HG02798 (cell line): ENCODE results near the gene PRDM2.
"Not testable (repeated sequence)": the region's sequence is repeated elsewhere in the genome, so short reads cannot be mapped to it uniquely, and the experiment has no call there.

Experiments used
- ATAC-seq: cut with Tn5 transposase; IDR thresholded peaks from one replicate; pipeline ENCODE4 v1.9.1; 2021; ENCODE audit warnings: mild to moderate bottlenecking; ENCODE audit not compliant: unreplicated experiment, poor library complexity

The PRDM2 gene

GRCh38 chr1:13699936-13700520 is at the start of gene PRDM2:
TSS of gene PRDM2 (plus strand) at chr1:13700188. CDS start at chr1:13715606, 15,418 bp downstream.
- ATAC-seq: peak; percentile 55

DNA sequence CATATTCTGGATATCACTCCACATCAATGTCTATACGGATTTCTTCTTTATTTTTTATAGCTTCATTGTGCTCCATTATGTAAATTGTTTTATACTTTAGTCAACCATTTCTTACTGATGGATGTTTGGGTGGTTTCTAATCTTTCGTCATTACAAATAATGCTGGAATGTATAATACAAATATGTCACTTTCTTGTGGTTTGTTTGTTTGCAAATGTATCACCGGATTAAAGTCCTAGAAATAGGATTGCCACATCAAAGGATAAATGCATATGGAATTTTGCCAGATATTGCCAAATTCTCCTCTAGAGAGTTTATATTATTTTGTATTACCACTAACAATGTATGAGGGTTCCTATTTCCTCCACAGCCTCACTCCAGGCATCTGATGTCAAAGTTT is 48.7 kb upstream of the PRDM2 start:
- no peak for ATAC-seq

GRCh38 chr1:13652238-13652637 is 47.8 kb upstream of the PRDM2 start:
- ATAC-seq: no peak

DNA sequence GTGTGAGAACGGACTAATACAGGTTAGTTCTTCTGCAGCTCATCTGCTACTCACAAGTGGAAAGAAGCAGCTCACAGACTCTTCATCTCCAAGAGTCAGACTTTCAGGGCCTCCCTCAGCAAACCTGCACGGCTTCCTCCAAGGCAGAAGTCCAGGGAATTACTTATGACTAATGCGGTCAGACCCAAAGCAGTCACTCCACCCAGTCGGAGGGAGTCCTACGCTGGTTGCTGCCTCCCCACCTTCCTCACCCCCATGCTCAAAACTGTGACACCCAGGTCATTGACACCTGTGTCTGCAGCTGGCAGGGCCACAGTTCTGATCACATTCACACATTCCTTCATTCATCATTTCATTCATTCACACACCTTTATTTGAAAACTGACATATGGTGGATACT is 38.4 kb upstream of the PRDM2 start:
- no peak for ATAC-seq

DNA sequence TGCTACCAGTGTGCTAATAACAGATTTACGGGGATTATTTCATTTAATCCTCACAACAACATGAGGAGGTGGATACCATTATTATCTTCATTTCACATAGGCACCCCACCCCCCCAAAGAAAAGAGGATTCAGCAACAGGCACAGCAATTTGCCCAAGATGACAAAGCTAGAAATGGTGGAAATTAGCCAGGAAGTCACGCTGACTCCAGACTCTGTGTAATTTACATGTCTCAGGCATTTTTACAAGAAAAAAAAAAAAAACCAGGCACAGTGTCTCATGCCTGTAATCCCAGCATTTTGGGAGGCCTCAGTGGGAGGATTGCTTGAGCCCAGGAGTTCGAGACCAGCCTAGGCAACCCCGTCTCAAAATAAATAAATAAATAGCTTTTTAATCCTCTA is 37.5 kb upstream of the PRDM2 start:
- ATAC-seq: no peak

DNA sequence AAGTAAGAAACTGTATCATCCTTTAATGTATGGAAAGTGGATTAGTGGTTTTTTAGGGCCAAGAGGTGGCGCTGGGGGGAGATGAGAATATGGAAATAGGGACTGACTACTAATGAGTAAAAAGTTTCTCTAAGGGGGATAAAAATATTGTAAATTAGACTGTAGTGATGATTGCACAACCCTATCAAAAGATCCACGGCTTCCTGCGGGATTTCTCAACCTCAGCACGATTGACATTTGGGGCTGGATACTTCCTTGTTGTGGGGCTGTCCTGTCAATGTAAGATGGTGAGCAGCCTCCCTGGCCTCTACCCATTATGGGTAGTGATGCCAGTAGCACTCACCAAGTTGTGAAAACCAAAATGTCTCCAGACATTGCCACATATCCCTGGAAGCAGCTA is 36.0 kb upstream of the PRDM2 start:
- ATAC-seq: no peak

DNA sequence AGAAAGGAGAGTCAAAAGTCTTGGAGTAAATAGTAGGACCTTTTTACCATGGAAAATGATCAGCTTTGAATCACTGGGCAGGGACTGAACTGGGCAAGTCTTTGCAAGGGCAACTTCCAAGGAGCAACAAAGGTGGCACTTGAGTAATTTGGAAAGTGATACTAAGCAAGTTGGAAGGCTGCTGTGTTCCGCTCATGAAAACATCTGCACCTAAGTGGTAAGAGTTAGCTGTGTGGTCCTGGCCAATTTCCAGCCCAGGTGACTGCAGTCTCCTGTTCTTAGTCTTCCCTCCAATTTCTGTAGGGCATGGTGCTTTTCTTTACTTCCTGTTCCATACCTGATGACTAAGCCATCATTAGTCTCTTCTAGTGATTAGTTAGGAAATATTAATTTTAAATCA is 35.5 kb upstream of the PRDM2 start:
- ATAC-seq: no peak

GRCh38 chr1:13666317-13666716 is 33.7 kb upstream of the PRDM2 start:
- peak; percentile 18 for ATAC-seq

DNA sequence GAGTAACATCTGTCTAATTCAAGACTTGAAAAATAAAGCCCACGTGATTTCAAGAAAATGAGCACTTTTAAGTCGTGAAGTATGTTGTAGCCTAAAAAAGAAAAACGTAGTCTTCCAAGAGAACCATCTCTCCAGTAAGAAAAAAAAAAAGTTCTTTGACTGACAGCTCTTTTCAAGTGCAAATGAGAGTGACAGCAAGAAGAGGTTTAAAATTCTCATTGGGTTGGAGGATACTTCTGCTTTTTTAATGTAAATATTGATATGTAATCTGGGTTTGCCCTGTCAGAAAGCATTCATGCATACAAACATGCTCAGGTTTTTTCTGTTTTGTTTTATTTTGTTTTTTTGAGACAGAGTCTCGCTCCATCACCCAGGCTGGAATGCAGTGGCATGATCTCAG is 32.3 kb upstream of the PRDM2 start:
- ATAC-seq: no peak

GRCh38 chr1:13674377-13674776 is 25.6 kb upstream of the PRDM2 start:
- no peak for ATAC-seq

DNA sequence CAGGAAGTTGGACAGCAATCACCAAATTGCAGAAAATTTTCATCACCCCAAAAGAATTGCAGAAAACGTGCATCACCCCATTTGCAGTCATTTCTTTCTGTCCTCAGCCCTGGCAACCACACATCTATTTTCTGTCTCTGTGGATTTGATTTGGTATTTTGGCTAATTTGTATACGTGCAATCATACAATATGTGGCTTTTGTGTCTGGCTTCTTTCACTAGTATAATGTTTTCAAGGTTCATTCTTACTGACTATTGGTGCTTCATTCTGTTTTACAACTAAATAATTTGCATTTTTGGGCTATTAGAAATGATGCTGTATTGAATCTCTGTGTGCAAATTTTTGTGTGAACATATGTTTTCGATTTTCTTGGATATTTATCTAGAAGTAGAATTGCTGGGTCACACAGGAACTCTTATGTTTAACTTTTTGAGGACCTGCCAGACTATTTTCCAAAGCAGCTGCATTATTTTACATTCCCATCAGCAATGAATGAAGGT is 24.8 kb upstream of the PRDM2 start:
- no peak for ATAC-seq

DNA sequence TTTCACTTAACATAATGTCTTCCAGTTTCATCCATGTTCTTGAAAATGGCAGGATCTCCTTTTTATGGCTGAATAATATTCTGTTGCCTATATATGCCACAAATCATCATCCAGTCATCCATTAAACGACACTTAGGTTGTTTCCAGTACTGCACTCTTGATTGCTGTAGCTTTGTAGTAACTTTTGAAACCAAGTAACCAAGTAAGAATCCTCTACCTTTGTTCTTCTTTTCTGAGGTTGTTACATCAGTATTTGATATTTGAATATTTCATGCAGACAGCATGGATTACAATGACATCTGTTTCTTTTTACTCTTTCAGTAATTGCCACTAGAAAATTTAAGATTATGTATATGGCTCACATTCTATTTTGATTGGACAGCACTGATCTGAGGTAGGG is 22.1 kb upstream of the PRDM2 start:
- ATAC-seq: no peak

DNA sequence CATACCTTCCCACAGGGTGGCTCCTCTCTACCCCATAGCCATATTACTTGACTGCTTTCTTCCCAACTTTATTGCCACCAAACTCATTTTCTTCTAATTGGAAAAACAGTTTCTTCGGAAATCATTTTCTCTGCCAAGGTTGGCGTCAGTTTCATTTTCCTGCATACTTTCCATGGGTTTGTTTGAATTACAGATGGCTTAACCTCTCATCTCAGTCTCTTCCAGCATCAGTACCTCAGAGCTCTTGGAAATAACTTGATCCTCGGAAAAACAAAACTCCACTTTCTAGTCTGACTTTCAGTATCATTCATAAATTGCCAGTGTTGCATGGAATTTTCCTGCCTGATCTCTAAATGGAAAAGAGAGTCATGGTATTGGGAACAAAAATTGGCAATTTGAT is 20.3 kb upstream of the PRDM2 start:
- ATAC-seq: no peak

- ATAC-seq: not testable (repeated sequence)
Observed at GRCh38 chr1:13680609-13681008, 19.4 kb upstream of the PRDM2 start.

DNA sequence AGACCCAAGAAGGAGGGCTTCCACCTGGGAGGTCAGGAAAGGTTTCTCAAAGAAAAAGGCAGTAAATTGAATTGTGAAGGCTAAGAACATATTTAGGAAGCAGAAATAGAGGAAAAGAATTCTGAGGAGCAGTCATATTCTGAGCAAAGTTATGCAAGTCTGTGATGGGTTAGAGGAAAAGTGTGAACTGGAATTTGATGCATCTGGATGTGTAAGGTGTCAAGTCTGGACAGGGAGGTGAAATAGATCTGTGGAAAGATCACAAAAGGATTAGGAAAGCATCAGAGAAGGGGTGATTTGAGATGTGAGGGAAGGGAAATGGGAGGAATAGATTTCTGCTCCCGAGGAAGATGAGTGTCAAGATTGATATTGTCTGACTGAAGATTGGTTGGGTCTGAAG is 18.1 kb upstream of the PRDM2 start:
- no peak for ATAC-seq

DNA sequence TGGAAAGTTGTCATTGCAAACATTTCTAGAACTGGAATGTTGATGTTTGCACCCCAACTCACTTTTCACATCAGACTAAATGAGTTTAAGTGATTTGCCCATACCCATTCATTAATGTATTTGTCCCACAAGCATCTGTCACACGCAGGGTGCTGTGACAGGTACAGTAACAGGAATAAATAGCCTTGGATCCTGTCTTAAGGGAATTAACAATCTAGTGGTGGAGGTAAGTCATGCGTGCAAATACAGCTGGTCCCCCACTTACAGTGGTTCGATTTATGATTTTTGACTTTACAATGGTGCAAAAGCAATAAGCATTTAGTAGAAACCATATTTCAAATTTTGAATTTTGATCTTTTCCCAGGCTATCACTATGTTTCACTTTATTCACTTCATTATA is 17.5 kb upstream of the PRDM2 start:
- ATAC-seq: no peak

DNA sequence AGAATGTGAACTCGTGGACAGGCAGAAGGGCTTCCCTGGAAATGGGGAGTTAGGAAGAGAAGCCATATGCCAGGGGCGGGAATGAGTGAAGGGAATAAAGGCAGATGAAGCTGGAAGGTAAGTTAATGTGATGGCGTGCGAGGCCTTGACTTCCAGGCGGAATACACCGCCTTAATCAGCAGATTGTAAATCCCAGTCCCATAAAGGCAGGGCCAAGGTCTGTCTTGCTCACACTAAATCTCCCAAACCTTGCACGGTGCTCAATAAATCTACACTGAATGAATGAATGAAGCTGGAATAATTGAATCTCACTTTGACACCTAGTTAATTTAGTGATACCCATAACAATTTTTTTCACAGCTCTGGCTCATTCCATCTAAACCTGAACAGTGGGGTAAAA is 16.8 kb upstream of the PRDM2 start:
- ATAC-seq: no peak

GRCh38 chr1:13687151-13687715 is 12.8 kb upstream of the PRDM2 start:
- no peak for ATAC-seq

GRCh38 chr1:13693094-13693493 is 6.9 kb upstream of the PRDM2 start:
- ATAC-seq: not testable (repeated sequence)

DNA sequence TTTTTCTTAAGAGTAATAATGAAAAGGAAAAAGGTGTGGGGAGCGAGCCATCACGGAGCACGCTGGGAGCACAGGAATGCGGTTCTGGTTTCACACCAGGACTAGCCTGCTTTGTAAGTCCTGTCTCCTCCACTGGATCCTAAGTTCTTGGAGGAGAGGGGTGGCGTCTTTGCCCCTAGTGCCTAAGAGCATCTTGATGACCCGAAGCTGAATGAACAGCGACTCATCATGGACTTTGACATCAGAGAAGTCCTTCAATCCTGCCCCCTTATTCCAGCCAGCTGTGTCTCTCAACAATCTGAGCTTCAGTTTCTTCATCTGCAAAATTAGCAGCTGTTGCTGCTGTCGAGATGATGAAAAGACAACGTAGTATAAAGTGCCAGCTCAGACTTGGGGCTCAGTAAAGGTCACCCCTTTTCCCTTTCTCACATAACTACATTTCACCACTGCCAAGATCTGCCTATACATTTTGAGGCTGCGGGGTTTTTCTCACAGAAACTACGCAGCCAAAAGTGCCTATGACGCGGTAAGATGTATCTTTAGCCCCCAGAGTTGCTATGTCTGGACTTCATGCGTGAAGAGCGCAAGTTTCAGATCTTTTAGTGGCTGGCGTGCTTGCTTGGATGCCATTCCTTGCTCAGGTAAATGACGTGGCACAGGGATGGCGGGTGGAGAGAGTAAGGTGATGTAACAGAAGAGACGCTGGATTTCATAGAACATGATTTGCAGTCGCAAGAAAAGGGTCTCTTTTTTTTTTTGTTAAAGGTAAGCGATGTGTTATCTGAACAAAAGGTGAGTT is 4.9 kb upstream of the PRDM2 start:
- ATAC-seq: no peak

DNA sequence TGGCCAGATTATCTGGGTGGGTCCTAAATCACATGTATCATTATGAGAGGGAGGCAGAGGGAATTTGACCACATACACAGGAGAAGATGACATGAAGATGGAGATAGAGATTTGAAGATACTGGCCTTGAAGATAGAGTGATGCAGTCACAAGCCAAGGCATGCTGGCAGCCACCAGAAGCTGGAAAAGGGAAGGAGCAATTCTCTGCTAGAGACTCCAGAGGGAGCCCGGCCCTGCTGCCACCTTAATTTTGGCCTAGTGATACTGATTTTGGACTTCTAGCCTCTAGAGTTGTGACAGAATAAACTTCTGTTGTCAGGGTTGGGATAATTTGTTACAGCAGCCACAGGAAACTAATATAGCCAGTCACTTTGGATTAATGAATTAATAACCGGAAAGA is 2.2 kb upstream of the PRDM2 start:
- no peak for ATAC-seq

DNA sequence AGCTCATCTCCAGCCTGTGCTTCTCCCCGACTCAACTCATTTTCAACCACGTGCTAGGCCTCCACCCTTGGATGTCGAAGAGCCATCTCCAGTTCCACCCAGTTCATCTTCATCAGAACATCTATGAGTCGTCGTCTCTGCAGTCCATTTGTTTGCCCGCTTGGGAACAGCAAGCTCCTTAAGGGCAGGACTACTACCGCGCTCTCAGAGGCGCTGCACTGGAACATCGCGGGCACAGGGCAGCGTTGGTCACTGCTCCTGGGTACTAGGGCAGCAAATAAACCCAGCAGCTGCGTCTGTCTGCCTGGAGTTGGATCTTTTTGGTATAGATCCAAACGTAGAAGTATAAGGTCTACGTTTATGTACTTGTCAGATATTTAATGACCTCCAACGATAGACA is 478 bp upstream of the PRDM2 start:
- no peak for ATAC-seq
